Osteoblast (primary cell): ENCODE data around the gene RACK1. TPM values are rescaled to one million over a fixed set of nuclear protein-coding genes. Genes with fewer than 3 reads are reported as not detected.

ENCODE experiments used
- DNase-seq: peaks from one replicate; pipeline ENCODE4 v3.0.0; 2011; ENCODE audit warnings: low spot score, mixed read lengths; ENCODE audit not compliant: insufficient read length; ENCODE audit errors: missing footprints
- H2AFZ ChIP-seq: 2 replicates; pipeline ENCODE4 v1.6.0; 2011; ENCODE audit warnings: mild to moderate bottlenecking, low read length
- H3K27ac ChIP-seq: 2 replicates; pipeline ENCODE4 v1.5.1; 2011; ENCODE audit warnings: mild to moderate bottlenecking, low read depth, low read length, moderate library complexity
- H3K27me3 ChIP-seq: 2 replicates; pipeline ENCODE4 v1.6.0; 2012; ENCODE audit warnings: mild to moderate bottlenecking, control low read depth, inconsistent platforms, low read length, moderate library complexity; ENCODE audit not compliant: insufficient read depth
- H3K36me3 ChIP-seq: 2 replicates; pipeline ENCODE4 v1.5.1; 2011; ENCODE audit warnings: mild to moderate bottlenecking, low read length, control low read depth, moderate library complexity; ENCODE audit not compliant: insufficient read depth
- H3K4me1 ChIP-seq: 2 replicates; pipeline ENCODE4 v1.5.1; 2011; ENCODE audit warnings: mild to moderate bottlenecking, low read length, control low read depth, moderate library complexity; ENCODE audit not compliant: insufficient read depth
- H3K4me2 ChIP-seq: 2 replicates; pipeline ENCODE4 v1.6.0; 2011; ENCODE audit warnings: mild to moderate bottlenecking, low read length; ENCODE audit not compliant: insufficient read depth
- H3K4me3 ChIP-seq: fragments of 200-600 bp; sonication (generic); 3 replicates; pipeline ENCODE4 v1.5.1; 2012; ENCODE audit warnings: mild to moderate bottlenecking, low read length, inconsistent platforms; ENCODE audit not compliant: insufficient read depth
- H3K79me2 ChIP-seq: 2 replicates; pipeline ENCODE4 v1.6.0; 2012; ENCODE audit warnings: mild to moderate bottlenecking, low read length, control low read depth, inconsistent platforms; ENCODE audit not compliant: insufficient read depth
- H3K9me3 ChIP-seq: 2 replicates; pipeline ENCODE4 v1.5.1; 2011; ENCODE audit warnings: low read depth, low read length, control low read depth
- H4K20me1 ChIP-seq: 2 replicates; pipeline ENCODE4 v1.6.0; 2012; ENCODE audit warnings: mild to moderate bottlenecking, low read length, control low read depth; ENCODE audit not compliant: insufficient read depth
- CTCF ChIP-seq: IDR thresholded peaks from 2 replicates; pipeline ENCODE4 v1.5.1; 2011; ENCODE audit warnings: mild to moderate bottlenecking, low read depth, low read length, moderate library complexity; ENCODE audit errors: extremely low read depth
- total RNA-seq: library from RNA; depleted of rRNA; stranded (reverse); fragments of >200 nt; gene quantifications from 2 replicates; pipeline ENCODE4 v1.2.3, GENCODE V29; 2012

Gene RACK1
- total RNA-seq, 1 donor, result 4,007 TPM

DNA sequence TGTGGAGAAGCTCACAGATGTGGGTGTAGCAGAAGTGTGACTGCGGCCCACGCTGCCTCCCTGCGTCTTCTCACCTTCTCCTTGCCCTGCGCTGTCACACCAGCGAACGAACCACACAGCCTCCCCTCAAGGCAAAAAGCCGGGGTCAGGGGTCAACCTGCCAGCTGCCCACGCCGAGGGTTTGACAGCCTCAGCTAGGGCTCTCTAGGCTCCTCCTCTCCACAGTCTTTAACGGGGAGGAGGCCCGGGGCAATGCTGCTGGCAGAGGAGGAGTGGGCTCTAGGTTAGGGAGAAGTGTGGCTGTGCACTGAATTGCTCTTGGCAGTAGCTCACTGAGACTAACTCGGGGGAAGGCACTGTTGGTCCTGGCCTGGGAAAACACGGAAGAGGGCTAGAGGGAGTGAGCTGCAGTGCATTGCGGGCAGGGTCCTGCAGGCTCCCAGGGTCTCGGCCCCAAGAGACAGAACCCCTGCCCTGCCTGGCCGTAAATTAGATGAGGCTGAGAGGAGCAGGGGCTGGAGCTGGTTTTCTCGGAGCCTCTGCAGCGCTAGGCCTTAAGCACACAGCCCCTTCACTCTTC is 21.5 kb upstream of the RACK1 start:
- peaks cover 5% of the 10 kb centered on the region for H3K4me1 ChIP-seq
- H3K27me3 ChIP-seq, result no peaks in the 10 kb centered on the region
- H3K27ac ChIP-seq, result no peak overlapping the region
- H3K4me3 ChIP-seq, result no peak overlapping the region
- DNase-seq, result no peak
- no peaks in the 10 kb centered on the region for H3K36me3 ChIP-seq
- no peak overlapping the region for H3K4me2 ChIP-seq
- TF ChIP-seq CTCF, result no peak
- no peaks in the 10 kb centered on the region for H3K9me3 ChIP-seq
- H3K79me2 ChIP-seq, result peaks cover 24% of the 10 kb centered on the region
- H4K20me1 ChIP-seq, result peaks cover 4% of the 10 kb centered on the region
- H2AFZ ChIP-seq, result no peak overlapping the region

DNA sequence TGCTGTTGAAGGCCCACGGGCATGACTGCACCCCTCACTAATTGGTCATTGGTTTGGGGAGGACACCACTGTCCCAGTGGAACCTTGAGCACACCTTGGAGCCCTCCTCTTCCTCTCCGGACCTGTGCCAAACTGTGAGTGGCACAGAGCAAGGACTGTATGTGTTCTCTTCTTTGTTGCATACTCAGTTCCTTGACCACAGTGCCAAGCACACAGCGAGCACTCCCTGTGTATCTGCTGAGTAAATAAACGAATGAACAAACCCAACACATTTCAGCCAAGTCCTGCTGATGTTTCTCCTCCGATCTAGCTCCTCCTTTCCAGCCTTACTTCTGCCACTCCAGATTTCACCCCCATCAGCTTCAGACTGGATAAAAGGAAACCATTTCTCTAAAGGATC is 19.9 kb upstream of the RACK1 start:
- Histone ChIP-seq H2AFZ (no peak overlapping the region), H3K79me2 (peaks cover 40% of the 10 kb centered on the region), H3K4me1 (peaks cover 20% of the 10 kb centered on the region), H3K9me3 (no peaks in the 10 kb centered on the region), H3K27me3 (no peaks in the 10 kb centered on the region), H3K4me3 (no peak overlapping the region), H3K36me3 (no peaks in the 10 kb centered on the region), H4K20me1 (peaks cover 20% of the 10 kb centered on the region), H3K27ac (no peak overlapping the region), H3K4me2 (no peak overlapping the region)
- no peak for DNase-seq
- no peak for TF ChIP-seq CTCF

DNA sequence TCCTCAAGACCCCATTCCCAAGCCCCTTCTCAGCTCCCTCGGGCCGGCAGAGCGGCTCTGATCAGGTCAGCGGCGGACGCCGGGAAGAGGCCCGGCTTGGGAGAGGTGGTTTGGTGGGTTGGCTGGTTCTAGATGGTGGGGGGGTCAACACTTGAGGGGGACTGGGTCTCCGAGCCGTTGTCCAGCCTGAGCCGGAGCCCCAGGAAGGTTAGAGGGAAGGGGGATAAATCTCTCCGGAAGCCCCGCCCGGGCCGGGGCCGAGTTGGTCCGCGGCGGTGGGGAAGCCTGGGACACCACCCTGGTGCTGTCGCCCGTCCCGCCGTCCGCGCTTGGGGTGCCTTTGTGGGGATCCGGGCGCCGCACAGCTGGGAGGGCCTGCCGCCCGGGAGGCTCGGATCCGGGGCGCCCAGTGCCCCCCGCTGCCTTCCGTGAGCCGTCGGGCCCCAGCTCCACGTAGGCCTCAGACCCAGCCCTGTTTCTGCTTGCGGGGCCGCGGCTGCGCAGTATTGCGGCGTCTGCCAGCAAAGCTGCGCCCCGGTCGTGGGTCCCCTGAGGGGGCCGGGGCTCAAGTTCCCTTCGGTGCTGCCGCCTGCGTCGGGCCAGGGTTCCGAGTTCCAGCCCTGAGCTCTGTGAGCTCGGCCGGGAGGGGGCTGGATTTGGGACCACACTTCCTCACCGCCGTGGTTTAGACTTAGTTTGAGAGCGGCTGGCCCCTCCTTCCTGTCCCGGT is 17.8 kb upstream of the RACK1 start:
- TF ChIP-seq CTCF, result no peak

GRCh38 chr5:181260720-181261319 is 17.1 kb upstream of the RACK1 start, which contains the start of gene TRIM52:
Gene TRIM52 (minus strand): TSS chr5:181261143. CDS start chr5:181260813, 330 bp downstream.
- Histone ChIP-seq H3K27me3 (no peaks in the 10 kb centered on the region), H3K9me3 (no peaks in the 10 kb centered on the region), H3K36me3 (peaks cover 2% of the 10 kb centered on the region), H3K79me2 (peaks cover 68% of the 10 kb centered on the region), H4K20me1 (peaks cover 42% of the 10 kb centered on the region), H3K4me3 (peak within 1 kb of the TSS; percentile 98), H3K27ac (peak within 1 kb of the TSS; percentile 97), H3K4me2 (peak within 1 kb of the TSS; percentile 99), H3K4me1 (peaks cover 20% of the 10 kb centered on the region), H2AFZ (peak within 1 kb of the TSS; percentile 77)
- TF ChIP-seq CTCF, result no peak
- peak; percentile 95 for DNase-seq

More for the DNA sequence above, 17.8 kb upstream of the RACK1 start:
- H3K9me3 ChIP-seq, result no peaks in the 10 kb centered on the region
- H3K36me3 ChIP-seq, result peaks cover 2% of the 10 kb centered on the region
- peaks cover 61% of the 10 kb centered on the region for H3K79me2 ChIP-seq
- peak; percentile 94 for DNase-seq
- H4K20me1 ChIP-seq, result peaks cover 35% of the 10 kb centered on the region
- H3K4me3 ChIP-seq, result peak overlapping the region; percentile 98
- H3K4me1 ChIP-seq, result peaks cover 20% of the 10 kb centered on the region
- peak overlapping the region; percentile 99 for H3K4me2 ChIP-seq
- H3K27me3 ChIP-seq, result no peaks in the 10 kb centered on the region
- H3K27ac ChIP-seq, result peak overlapping the region; percentile 97
- peak overlapping the region; percentile 77 for H2AFZ ChIP-seq
